ENCODE results near the gene CEBPZ.

The CEBPZ gene

GRCh38 chr2:37180640-37181039 lies 50.8 kb downstream of the CEBPZ start:
- DNase-seq (ENCODE audit: low read depth), result no peak

- no peak for DNase-seq (ENCODE audit: low read depth)
These were observed 51.3 kb downstream of the CEBPZ start for GRCh38 chr2:37180006-37180639.

- no peak for DNase-seq (ENCODE audit: low read depth)
These were observed 57.7 kb downstream of the CEBPZ start for GRCh38 chr2:37173741-37174140.

- no peak for DNase-seq (ENCODE audit: low read depth)
These were observed 59.8 kb downstream of the CEBPZ start for GRCh38 chr2:37171624-37171950.

- peak; percentile 12 for DNase-seq (ENCODE audit: low read depth)
These were observed 63.0 kb downstream of the CEBPZ start for GRCh38 chr2:37168217-37168981.

GRCh38 chr2:37167636-37168180 lies 63.7 kb downstream of the CEBPZ start:
- DNase-seq (ENCODE audit: low read depth), result no peak

- no peak for DNase-seq (ENCODE audit: low read depth)
These were observed 66.6 kb downstream of the CEBPZ start for GRCh38 chr2:37164757-37165156.

GRCh38 chr2:37156857-37157714 lies 74.3 kb downstream of the CEBPZ start, which contains the start of gene EIF2AK2:
EIF2AK2 (minus strand) TSS chr2:37156980; CDS start chr2:37147806, 9,174 bp downstream.
- DNase-seq (ENCODE audit: low read depth), result peak; percentile 76

- DNase-seq (ENCODE audit: low read depth), result peak; percentile 33
These were observed 75.1 kb downstream of the CEBPZ start for GRCh38 chr2:37156071-37156856.

- no peak for DNase-seq (ENCODE audit: low read depth)
These were observed 76.6 kb downstream of the CEBPZ start for GRCh38 chr2:37154785-37155184.

- no peak for DNase-seq (ENCODE audit: low read depth)
These were observed 78.2 kb downstream of the CEBPZ start for GRCh38 chr2:37153224-37153623.
